Ascending aorta (tissue), 2 donors: Measurements from ENCODE around the gene FLRT3. TPM values are rescaled to one million over a fixed set of nuclear protein-coding genes. Genes with fewer than 3 reads are reported as not detected.

Source experiments
- DNase-seq, 2 donors: peaks; one replicate each; pipeline ENCODE4 v3.0.0-alpha.2; 2019; ENCODE audit warnings: low spot score in 2 of 2
- H3K27ac ChIP-seq, 2 donors: fragments of 200-600 bp; sonication (generic); one replicate each; pipeline ENCODE4 v1.5.1; 2016 to 2017; ENCODE audit warnings: mild to moderate bottlenecking in 1 of 2
- H3K27me3 ChIP-seq: fragments of 200-600 bp; sonication (generic); one replicate; pipeline ENCODE4 v1.5.1; 2017
- H3K36me3 ChIP-seq, 2 donors: fragments of 200-600 bp; sonication (generic); one replicate each; pipeline ENCODE4 v1.5.1; 2016
- H3K4me1 ChIP-seq, 2 donors: fragments of 200-600 bp; sonication (generic); one replicate each; pipeline ENCODE4 v1.5.1; 2016 to 2017; ENCODE audit warnings: mild to moderate bottlenecking in 1 of 2
- H3K4me3 ChIP-seq, 2 donors: fragments of 200-600 bp; sonication (generic); one replicate each; pipeline ENCODE4 v1.5.1; 2016 to 2017; ENCODE audit warnings: mild to moderate bottlenecking in 1 of 2
- H3K9me3 ChIP-seq, 2 donors: fragments of 200-600 bp; sonication (generic); one replicate each; pipeline ENCODE4 v1.5.1; 2016
- intact Hi-C: fragments of 100-400 bp; cut with DNase I; formaldehyde crosslinking; loops from one replicate; pipeline ENCODE4 v1.15.1; 2023
- total RNA-seq: library from RNA; depleted of rRNA; stranded (reverse); fragments of >200 nt; gene quantifications from one replicate; pipeline ENCODE4 v1.1.0, GENCODE V29; 2016
- TF ChIP-seq, protein P1 (sequence below), 3 experiments: fragments of 200-600 bp in 2 of 3; fragments of 450-650 bp in 1 of 3; sonication (generic) in 2 of 3; IDR thresholded peaks; one replicate each; pipeline ENCODE4 v1.5.1; 2016 to 2019; ENCODE audit warnings: antibody characterized with exemption in 3 of 3, mild to moderate bottlenecking in 1 of 3, moderate library complexity in 1 of 3

Gene FLRT3
- total RNA-seq, 1 donor from 2014 or later, result not detected

- intact Hi-C loops, result no loop called here
- Histone ChIP-seq H3K9me3 (no peaks in the 10 kb centered on the region), H3K4me3 (no peak overlapping the region), H3K36me3 (no peaks in the 10 kb centered on the region), H3K27me3 (no peaks in the 10 kb centered on the region), H3K4me1 (no peaks in the 10 kb centered on the region), H3K27ac (no peak overlapping the region)
- TF ChIP-seq, protein P1, sequence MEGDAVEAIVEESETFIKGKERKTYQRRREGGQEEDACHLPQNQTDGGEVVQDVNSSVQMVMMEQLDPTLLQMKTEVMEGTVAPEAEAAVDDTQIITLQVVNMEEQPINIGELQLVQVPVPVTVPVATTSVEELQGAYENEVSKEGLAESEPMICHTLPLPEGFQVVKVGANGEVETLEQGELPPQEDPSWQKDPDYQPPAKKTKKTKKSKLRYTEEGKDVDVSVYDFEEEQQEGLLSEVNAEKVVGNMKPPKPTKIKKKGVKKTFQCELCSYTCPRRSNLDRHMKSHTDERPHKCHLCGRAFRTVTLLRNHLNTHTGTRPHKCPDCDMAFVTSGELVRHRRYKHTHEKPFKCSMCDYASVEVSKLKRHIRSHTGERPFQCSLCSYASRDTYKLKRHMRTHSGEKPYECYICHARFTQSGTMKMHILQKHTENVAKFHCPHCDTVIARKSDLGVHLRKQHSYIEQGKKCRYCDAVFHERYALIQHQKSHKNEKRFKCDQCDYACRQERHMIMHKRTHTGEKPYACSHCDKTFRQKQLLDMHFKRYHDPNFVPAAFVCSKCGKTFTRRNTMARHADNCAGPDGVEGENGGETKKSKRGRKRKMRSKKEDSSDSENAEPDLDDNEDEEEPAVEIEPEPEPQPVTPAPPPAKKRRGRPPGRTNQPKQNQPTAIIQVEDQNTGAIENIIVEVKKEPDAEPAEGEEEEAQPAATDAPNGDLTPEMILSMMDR (IDR thresholded peaks at IDR 0.05), result no peak
- DNase-seq, result no peak
Measured at GRCh38 chr20:14378326-14378725, 40.9 kb upstream of the FLRT3 start.

- Histone ChIP-seq H3K27me3 (no peaks in the 10 kb centered on the region), H3K4me1 (no peaks in the 10 kb centered on the region), H3K4me3 (no peak overlapping the region), H3K36me3 (no peaks in the 10 kb centered on the region), H3K9me3 (no peaks in the 10 kb centered on the region), H3K27ac (no peak overlapping the region)
- TF ChIP-seq, protein P1 (IDR thresholded peaks at IDR 0.05), result no peak
- intact Hi-C loops, result no loop called here
- no peak for DNase-seq
Measured at GRCh38 chr20:14375416-14375985, 38.1 kb upstream of the FLRT3 start.

- no peaks in the 10 kb centered on the region for H3K36me3 ChIP-seq
- H3K9me3 ChIP-seq, result no peaks in the 10 kb centered on the region
- no peak for DNase-seq
- no peaks in the 10 kb centered on the region for H3K27me3 ChIP-seq
- intact Hi-C loops, result no loop called here
- H3K4me3 ChIP-seq, result no peak overlapping the region
- TF ChIP-seq, protein P1 (IDR thresholded peaks at IDR 0.05), result no peak
- no peak overlapping the region for H3K27ac ChIP-seq
- no peaks in the 10 kb centered on the region for H3K4me1 ChIP-seq
Measured at GRCh38 chr20:14374196-14374595, 36.8 kb upstream of the FLRT3 start.

DNA sequence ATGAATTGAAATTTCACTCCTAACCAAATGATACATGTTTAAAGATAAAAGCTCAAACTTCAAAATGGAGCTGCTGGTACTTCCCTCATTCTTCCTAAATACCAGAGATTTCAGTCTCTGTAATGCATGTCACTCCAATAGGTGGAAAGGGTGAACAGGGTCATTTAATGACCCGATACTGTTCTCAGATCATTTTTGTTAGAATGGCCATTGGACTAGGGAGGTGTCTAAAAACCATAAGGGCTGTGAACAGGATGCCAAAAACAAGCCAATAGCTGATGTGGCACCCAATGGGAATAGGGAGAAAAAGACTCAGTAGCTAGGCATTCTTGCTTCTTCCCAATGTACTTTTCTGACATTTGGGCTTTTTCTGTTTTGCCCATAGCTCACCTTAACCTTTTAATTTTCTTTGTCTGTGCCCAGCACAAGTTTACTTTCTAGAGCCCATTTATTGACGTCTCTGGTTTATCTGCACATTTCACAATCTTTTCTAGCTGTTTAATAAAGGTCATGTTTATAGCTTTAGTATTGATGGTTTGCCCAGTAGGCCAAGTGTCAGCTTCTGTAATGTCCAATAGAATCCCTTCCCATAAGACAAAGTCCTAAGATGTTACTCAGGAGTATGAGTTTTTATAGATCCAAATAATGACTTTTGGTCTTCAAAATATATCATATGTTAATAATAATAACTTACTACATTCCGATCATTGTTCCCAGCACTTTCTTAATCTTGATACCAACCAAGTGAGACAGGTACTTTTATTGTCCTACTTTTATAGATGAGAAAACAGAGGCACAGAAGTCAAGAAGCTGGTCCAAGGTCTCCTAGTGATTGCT lies 24.3 kb upstream of the FLRT3 start:
- Histone ChIP-seq H3K9me3 (peaks cover 0 to 5% of the 10 kb centered on the region in 2 donors), H3K4me3 (no peak overlapping the region), H3K27me3 (no peaks in the 10 kb centered on the region), H3K27ac (no peak overlapping the region), H3K36me3 (no peaks in the 10 kb centered on the region), H3K4me1 (no peaks in the 10 kb centered on the region)
- TF ChIP-seq, protein P1 (IDR thresholded peaks at IDR 0.05), result no peak
- DNase-seq, result no peak
- intact Hi-C loops, result no loop called here

DNA sequence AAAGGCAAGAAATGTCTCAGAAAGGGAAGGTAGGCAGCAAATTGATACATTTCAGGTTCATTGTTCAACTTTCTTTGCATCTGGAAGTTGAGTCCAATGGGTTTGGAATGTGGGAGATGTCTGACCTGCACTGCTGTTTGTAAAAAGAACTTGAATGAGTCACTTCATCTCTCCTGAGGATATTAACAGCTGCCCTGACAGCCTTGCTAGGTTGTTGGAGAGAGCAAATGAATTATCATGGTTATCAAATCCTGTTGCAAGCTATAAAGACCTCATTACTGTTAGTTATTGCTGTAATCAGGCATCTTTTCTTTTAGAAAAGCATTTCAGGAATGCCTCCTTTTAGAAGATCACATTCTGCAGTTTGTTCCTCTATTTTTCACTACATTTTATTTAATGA lies 23.0 kb upstream of the FLRT3 start:
- Histone ChIP-seq H3K36me3 (no peaks in the 10 kb centered on the region), H3K27ac (no peak overlapping the region), H3K4me1 (no peaks in the 10 kb centered on the region), H3K27me3 (no peaks in the 10 kb centered on the region), H3K9me3 (no peaks in the 10 kb centered on the region), H3K4me3 (no peak overlapping the region)
- DNase-seq, result no peak
- intact Hi-C loops, result no loop called here
- TF ChIP-seq, protein P1 (IDR thresholded peaks at IDR 0.05), result no peak
